ENCODE measurements around the gene IL31. TPM values are rescaled to one million over a fixed set of nuclear protein-coding genes. Genes with fewer than 3 reads are reported as not detected.
"Not testable (repeated sequence)": the region's sequence is repeated elsewhere in the genome, so short reads cannot be mapped to it uniquely, and the experiment has no call there.

Gene IL31
- polyA plus RNA-seq, 2 of the 4 experiments (the other 2 are of a cell fraction): not detected

DNA sequence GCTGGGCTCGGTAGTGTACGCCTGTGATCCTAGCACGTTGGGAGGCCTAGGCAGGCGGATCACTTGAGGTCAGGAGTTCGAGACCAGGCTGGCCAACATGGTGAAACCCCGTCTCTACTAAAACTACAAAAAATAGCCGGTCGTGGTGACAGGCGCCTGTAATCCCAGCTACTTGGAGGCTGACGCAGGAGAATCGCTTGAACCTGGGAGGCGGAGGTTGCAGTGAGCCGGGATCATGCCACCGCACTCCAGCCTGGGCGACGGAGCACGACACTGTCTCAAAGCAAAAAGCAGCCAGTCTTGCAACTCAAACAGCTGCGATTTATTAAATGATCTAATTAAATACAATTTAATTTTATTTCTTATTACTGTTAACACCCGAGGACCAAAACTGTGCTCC, 28.8 kb upstream of the IL31 start:
- WGBS (ENCODE audit: missing lambda C conversion rate): 67% methylated on average over 19 of the region's 19 CpGs
- not testable (repeated sequence) for FAIRE-seq
- POLR2A ChIA-PET: interaction anchor here (1.3 kb wide), 1 partner anchor 9 kb away, joined by 4 read pairs; no protein-coding TSS in a partner anchor

DNA sequence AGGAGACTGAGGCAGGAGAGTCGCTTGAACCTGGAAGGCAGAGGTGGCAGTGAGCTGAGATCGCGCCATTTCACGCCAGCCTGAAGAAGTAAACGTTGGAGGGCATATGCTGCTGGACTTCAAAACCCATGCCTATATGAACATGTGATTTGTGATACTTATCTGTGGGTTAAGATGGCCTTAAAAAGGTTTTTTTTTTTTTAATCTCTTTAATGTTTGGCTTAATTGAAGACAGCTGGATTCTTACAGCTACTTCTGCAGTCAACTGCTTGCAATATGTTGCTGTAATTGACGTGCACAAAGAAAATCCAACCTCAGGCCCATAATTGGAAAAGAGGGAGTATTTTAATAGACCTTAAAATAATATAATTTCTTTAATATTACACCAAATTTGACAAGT, 28.0 kb upstream of the IL31 start:
- Histone ChIP-seq H3K9me3 (no peaks in the 10 kb centered on the region), H3K4me2 (no peak overlapping the region), H3K4me3 (no peak overlapping the region), H3K4me1 (peaks cover 5% of the 10 kb centered on the region; the same call in 1 of the 3 replicates), H3K27ac (no peak overlapping the region)
- no peak for ATAC-seq
- CTCF ChIA-PET: interaction anchor here (1.8 to 2.2 kb wide), 2 partner anchors 10 kb away, joined by 5 to 12 read pairs; no protein-coding TSS in a partner anchor
- no peak for FAIRE-seq
- TF ChIP-seq EP300 (IDR thresholded peaks at IDR 0.05): no peak
- TF ChIP-seq FOSB (CRISPR knock-in tag; IDR thresholded peaks at IDR 0.05): no peak
- TF ChIP-seq HOXB13 (CRISPR knock-in tag; IDR thresholded peaks at IDR 0.05; ENCODE audit: low read depth): no peak
- TF ChIP-seq, protein P1, sequence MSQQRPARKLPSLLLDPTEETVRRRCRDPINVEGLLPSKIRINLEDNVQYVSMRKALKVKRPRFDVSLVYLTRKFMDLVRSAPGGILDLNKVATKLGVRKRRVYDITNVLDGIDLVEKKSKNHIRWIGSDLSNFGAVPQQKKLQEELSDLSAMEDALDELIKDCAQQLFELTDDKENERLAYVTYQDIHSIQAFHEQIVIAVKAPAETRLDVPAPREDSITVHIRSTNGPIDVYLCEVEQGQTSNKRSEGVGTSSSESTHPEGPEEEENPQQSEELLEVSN (IDR thresholded peaks at IDR 0.05; ENCODE audit: borderline replicate concordance, low read depth): no peak
- no peak for TF ChIP-seq KDM5A (IDR thresholded peaks at IDR 0.05)
- TF ChIP-seq, protein P2, sequence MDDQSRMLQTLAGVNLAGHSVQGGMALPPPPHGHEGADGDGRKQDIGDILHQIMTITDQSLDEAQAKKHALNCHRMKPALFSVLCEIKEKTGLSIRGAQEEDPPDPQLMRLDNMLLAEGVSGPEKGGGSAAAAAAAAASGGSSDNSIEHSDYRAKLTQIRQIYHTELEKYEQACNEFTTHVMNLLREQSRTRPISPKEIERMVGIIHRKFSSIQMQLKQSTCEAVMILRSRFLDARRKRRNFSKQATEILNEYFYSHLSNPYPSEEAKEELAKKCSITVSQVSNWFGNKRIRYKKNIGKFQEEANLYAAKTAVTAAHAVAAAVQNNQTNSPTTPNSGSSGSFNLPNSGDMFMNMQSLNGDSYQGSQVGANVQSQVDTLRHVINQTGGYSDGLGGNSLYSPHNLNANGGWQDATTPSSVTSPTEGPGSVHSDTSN (IDR thresholded peaks at IDR 0.05): no peak
- no peak for TF ChIP-seq MAFK (IDR thresholded peaks at IDR 0.05; ENCODE audit: partially characterized antibody)
- no peak for TF ChIP-seq MYC (IDR thresholded peaks at IDR 0.05; ENCODE audit: borderline replicate concordance, low read length)
- TF ChIP-seq, protein P3, sequence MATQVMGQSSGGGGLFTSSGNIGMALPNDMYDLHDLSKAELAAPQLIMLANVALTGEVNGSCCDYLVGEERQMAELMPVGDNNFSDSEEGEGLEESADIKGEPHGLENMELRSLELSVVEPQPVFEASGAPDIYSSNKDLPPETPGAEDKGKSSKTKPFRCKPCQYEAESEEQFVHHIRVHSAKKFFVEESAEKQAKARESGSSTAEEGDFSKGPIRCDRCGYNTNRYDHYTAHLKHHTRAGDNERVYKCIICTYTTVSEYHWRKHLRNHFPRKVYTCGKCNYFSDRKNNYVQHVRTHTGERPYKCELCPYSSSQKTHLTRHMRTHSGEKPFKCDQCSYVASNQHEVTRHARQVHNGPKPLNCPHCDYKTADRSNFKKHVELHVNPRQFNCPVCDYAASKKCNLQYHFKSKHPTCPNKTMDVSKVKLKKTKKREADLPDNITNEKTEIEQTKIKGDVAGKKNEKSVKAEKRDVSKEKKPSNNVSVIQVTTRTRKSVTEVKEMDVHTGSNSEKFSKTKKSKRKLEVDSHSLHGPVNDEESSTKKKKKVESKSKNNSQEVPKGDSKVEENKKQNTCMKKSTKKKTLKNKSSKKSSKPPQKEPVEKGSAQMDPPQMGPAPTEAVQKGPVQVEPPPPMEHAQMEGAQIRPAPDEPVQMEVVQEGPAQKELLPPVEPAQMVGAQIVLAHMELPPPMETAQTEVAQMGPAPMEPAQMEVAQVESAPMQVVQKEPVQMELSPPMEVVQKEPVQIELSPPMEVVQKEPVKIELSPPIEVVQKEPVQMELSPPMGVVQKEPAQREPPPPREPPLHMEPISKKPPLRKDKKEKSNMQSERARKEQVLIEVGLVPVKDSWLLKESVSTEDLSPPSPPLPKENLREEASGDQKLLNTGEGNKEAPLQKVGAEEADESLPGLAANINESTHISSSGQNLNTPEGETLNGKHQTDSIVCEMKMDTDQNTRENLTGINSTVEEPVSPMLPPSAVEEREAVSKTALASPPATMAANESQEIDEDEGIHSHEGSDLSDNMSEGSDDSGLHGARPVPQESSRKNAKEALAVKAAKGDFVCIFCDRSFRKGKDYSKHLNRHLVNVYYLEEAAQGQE (IDR thresholded peaks at IDR 0.05): no peak
- no peak for TF ChIP-seq RFX5 (IDR thresholded peaks at IDR 0.05)
- no peak for TF ChIP-seq RNF2 (IDR thresholded peaks at IDR 0.05; ENCODE audit: borderline replicate concordance, low read depth)
- no peak for TF ChIP-seq FOSL2 (IDR thresholded peaks at IDR 0.05)
- no peak for TF ChIP-seq FOSL2 (CRISPR knock-in tag; IDR thresholded peaks at IDR 0.05)
- TF ChIP-seq POLR2A (IDR thresholded peaks at IDR 0.05; ENCODE audit: low read length): no peak
- TF ChIP-seq NPAS2 (CRISPR knock-in tag; IDR thresholded peaks at IDR 0.05; ENCODE audit: borderline replicate concordance): no peak
- TF ChIP-seq, protein P4, sequence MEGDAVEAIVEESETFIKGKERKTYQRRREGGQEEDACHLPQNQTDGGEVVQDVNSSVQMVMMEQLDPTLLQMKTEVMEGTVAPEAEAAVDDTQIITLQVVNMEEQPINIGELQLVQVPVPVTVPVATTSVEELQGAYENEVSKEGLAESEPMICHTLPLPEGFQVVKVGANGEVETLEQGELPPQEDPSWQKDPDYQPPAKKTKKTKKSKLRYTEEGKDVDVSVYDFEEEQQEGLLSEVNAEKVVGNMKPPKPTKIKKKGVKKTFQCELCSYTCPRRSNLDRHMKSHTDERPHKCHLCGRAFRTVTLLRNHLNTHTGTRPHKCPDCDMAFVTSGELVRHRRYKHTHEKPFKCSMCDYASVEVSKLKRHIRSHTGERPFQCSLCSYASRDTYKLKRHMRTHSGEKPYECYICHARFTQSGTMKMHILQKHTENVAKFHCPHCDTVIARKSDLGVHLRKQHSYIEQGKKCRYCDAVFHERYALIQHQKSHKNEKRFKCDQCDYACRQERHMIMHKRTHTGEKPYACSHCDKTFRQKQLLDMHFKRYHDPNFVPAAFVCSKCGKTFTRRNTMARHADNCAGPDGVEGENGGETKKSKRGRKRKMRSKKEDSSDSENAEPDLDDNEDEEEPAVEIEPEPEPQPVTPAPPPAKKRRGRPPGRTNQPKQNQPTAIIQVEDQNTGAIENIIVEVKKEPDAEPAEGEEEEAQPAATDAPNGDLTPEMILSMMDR (IDR thresholded peaks at IDR 0.05): no peak
- TF ChIP-seq, protein P5, sequence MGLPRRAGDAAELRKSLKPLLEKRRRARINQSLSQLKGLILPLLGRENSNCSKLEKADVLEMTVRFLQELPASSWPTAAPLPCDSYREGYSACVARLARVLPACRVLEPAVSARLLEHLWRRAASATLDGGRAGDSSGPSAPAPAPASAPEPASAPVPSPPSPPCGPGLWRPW (IDR thresholded peaks at IDR 0.05): no peak
- POLR2A ChIA-PET: no interaction called here
- DNase-seq (ENCODE audit: low read depth in 1 of 2, low spot score in 1 of 2): no peak
- WGBS (ENCODE audit: missing lambda C conversion rate): 91% methylated on average over 6 of the region's 6 CpGs

More for the DNA sequence above, 28.8 kb upstream of the IL31 start:
- peak overlapping the region; percentile 76 to 93 for H3K27ac ChIP-seq
- H3K9me3 ChIP-seq; H3K4me1 ChIP-seq; DNase-seq (ENCODE audit: low read depth in 1 of 2, low spot score in 1 of 2); ATAC-seq: not testable (repeated sequence)
- H3K4me3 ChIP-seq: peak overlapping the region; percentile 59
- peak overlapping the region; percentile 99 for H3K4me2 ChIP-seq
- CTCF ChIA-PET: interaction anchor here (1.0 to 1.3 kb wide), 3 partner anchors 72 to 148 kb away, joined by 3 to 7 read pairs (median 4); no protein-coding TSS in a partner anchor
